ENCODE results near the gene C3orf52.

The C3orf52 gene

GRCh38 chr3:112124907-112125607 is 38.9 kb downstream of the C3orf52 start:
- Histone ChIP-seq H3K79me2 (ENCODE audit: insufficient read depth, low read length) (no peaks in the 10 kb centered on the region), H3K4me2 (ENCODE audit: low read depth, low read length, poor library complexity, severe bottlenecking) (no peak overlapping the region), H4K20me1 (ENCODE audit: insufficient read depth, low read length, poor library complexity, severe bottlenecking) (no peaks in the 10 kb centered on the region), H3K9me3 (ENCODE audit: insufficient read depth, low read depth, low read length) (no peaks in the 10 kb centered on the region), H3K4me1 (ENCODE audit: insufficient read depth, low read length, poor library complexity, severe bottlenecking) (peaks cover 75% of the 10 kb centered on the region), H3F3A (ENCODE audit: low read depth) (no peaks in the 10 kb centered on the region), H2AFZ (ENCODE audit: low read length) (no peak overlapping the region), H3K9ac (ENCODE audit: low read depth, low read length, poor library complexity, severe bottlenecking) (peak overlapping the region; percentile 6), H3K9me2 (replicated peaks; ENCODE audit: low read depth, low read length) (no peaks in the 10 kb centered on the region), H3K27me3 (ENCODE audit: insufficient read depth, low read length, poor library complexity, severe bottlenecking) (no peaks in the 10 kb centered on the region), H3K36me3 (ENCODE audit: insufficient read depth, low read length) (no peaks in the 10 kb centered on the region), H3K4me3 (ENCODE audit: low read length, poor library complexity, severe bottlenecking) (no peak overlapping the region)
- TF ChIP-seq EZH2phosphoT487 (IDR thresholded peaks at IDR 0.05; ENCODE audit: borderline replicate concordance) (no peak), CTCF (conservative IDR thresholded peaks at IDR 0.05; ENCODE audit: low read length) (no peak)

GRCh38 chr3:112126511-112126911 is 40.3 kb downstream of the C3orf52 start:
- TF ChIP-seq EZH2phosphoT487 (IDR thresholded peaks at IDR 0.05; ENCODE audit: borderline replicate concordance) (no peak), CTCF (conservative IDR thresholded peaks at IDR 0.05; ENCODE audit: low read length) (no peak)
- Histone ChIP-seq H3K79me2 (ENCODE audit: insufficient read depth, low read length) (no peaks in the 10 kb centered on the region), H3K4me1 (ENCODE audit: insufficient read depth, low read length, poor library complexity, severe bottlenecking) (peaks cover 64% of the 10 kb centered on the region), H4K20me1 (ENCODE audit: insufficient read depth, low read length, poor library complexity, severe bottlenecking) (no peaks in the 10 kb centered on the region), H2AFZ (ENCODE audit: low read length) (no peak overlapping the region), H3K36me3 (ENCODE audit: insufficient read depth, low read length) (no peaks in the 10 kb centered on the region), H3K4me3 (ENCODE audit: low read length, poor library complexity, severe bottlenecking) (peak overlapping the region; percentile 45), H3K9me3 (ENCODE audit: insufficient read depth, low read depth, low read length) (no peaks in the 10 kb centered on the region), H3K27me3 (ENCODE audit: insufficient read depth, low read length, poor library complexity, severe bottlenecking) (no peaks in the 10 kb centered on the region), H3F3A (ENCODE audit: low read depth) (no peaks in the 10 kb centered on the region), H3K4me2 (ENCODE audit: low read depth, low read length, poor library complexity, severe bottlenecking) (peak overlapping the region; percentile 67), H3K9ac (ENCODE audit: low read depth, low read length, poor library complexity, severe bottlenecking) (peak overlapping the region; percentile 45), H3K9me2 (replicated peaks; ENCODE audit: low read depth, low read length) (no peaks in the 10 kb centered on the region)

- no peaks in the 10 kb centered on the region for H3K9me2 ChIP-seq (replicated peaks; ENCODE audit: low read depth, low read length)
- no peaks in the 10 kb centered on the region for H3K27me3 ChIP-seq (ENCODE audit: insufficient read depth, low read length, poor library complexity, severe bottlenecking)
- H3K36me3 ChIP-seq (ENCODE audit: insufficient read depth, low read length): no peaks in the 10 kb centered on the region
- peak overlapping the region; percentile 67 for H3K4me2 ChIP-seq (ENCODE audit: low read depth, low read length, poor library complexity, severe bottlenecking)
- no peak overlapping the region for H3K4me3 ChIP-seq (ENCODE audit: low read length, poor library complexity, severe bottlenecking)
- no peaks in the 10 kb centered on the region for H3K9me3 ChIP-seq (ENCODE audit: insufficient read depth, low read depth, low read length)
- TF ChIP-seq EZH2phosphoT487 (IDR thresholded peaks at IDR 0.05; ENCODE audit: borderline replicate concordance) (no peak), CTCF (conservative IDR thresholded peaks at IDR 0.05; ENCODE audit: low read length) (no peak)
- H4K20me1 ChIP-seq (ENCODE audit: insufficient read depth, low read length, poor library complexity, severe bottlenecking): no peaks in the 10 kb centered on the region
- no peaks in the 10 kb centered on the region for H3K79me2 ChIP-seq (ENCODE audit: insufficient read depth, low read length)
- H2AFZ ChIP-seq (ENCODE audit: low read length): no peak overlapping the region
- H3K4me1 ChIP-seq (ENCODE audit: insufficient read depth, low read length, poor library complexity, severe bottlenecking): peaks cover 62% of the 10 kb centered on the region
- no peak overlapping the region for H3K9ac ChIP-seq (ENCODE audit: low read depth, low read length, poor library complexity, severe bottlenecking)
- H3F3A ChIP-seq (ENCODE audit: low read depth): no peaks in the 10 kb centered on the region
Measured at GRCh38 chr3:112127522-112128494, 41.6 kb downstream of the C3orf52 start.
